HFFc6 (cell line): ENCODE results near the gene NFS1. TPM values are rescaled to one million over a fixed set of nuclear protein-coding genes. Genes with fewer than 3 reads are reported as not detected.
"Not testable (repeated sequence)": the region's sequence is repeated elsewhere in the genome, so short reads cannot be mapped to it uniquely, and the experiment has no call there.

Experiments used
- DNase-seq: peaks from one replicate; pipeline ENCODE4 v3.0.0-alpha.2; 2018
- H3K27ac Mint-ChIP-seq: 2 replicates; pipeline ENCODE4 v1.8.0; 2020; ENCODE audit warnings: mild to moderate bottlenecking, mixed read lengths
- H3K27me3 Mint-ChIP-seq: 2 replicates; pipeline ENCODE4 v1.8.0; 2021; ENCODE audit warnings: mild to moderate bottlenecking, moderate library complexity, mixed read lengths; ENCODE audit not compliant: insufficient read depth
- H3K36me3 Mint-ChIP-seq: 2 replicates; pipeline ENCODE4 v1.8.0; 2021; ENCODE audit warnings: low read depth, mixed read lengths
- H3K4me1 Mint-ChIP-seq: 2 replicates; pipeline ENCODE4 v1.8.0; 2020; ENCODE audit warnings: low read depth, mixed read lengths
- H3K4me3 Mint-ChIP-seq: 2 replicates; pipeline ENCODE4 v1.8.0; 2020; ENCODE audit warnings: mild to moderate bottlenecking, moderate library complexity, mixed read lengths
- H3K9me3 Mint-ChIP-seq: 2 replicates; pipeline ENCODE4 v1.8.0; 2020; ENCODE audit warnings: mild to moderate bottlenecking, mixed read lengths
- CTCF ChIP-seq: fragments of 200-600 bp; sonication (generic); IDR thresholded peaks from 2 replicates; pipeline ENCODE4 v1.5.0; 2021; ENCODE audit warnings: antibody characterized with exemption, mild to moderate bottlenecking
- total RNA-seq, 6 experiments: library from RNA; stranded (reverse); fragmentation: NEBNext Ultra II Directional; extraction: Animal tissue kit (Norgen Biotek cat#: 25700); gene quantifications; 2 replicates in 1 of 6; 3 replicates in 5 of 6; pipeline ENCODE4 v1.2.3, GENCODE V29; 2021

NFS1 gene
- total RNA-seq, 6 experiments from 2014 or later: 28.6 to 40.6 (median 34.6) TPM

GRCh38 chr20:35724321-35725230, 25.4 kb upstream of the NFS1 start:
- H3K4me1 Mint-ChIP-seq: peaks cover 23% of the 10 kb centered on the region
- no peak for TF ChIP-seq CTCF

GRCh38 chr20:35723652-35724320, 24.6 kb upstream of the NFS1 start:
- not testable (repeated sequence) for H3K4me3 Mint-ChIP-seq, DNase-seq, H3K9me3 Mint-ChIP-seq
- peaks cover 46% of the 10 kb centered on the region for H3K36me3 Mint-ChIP-seq
- H3K27me3 Mint-ChIP-seq: peaks cover 19% of the 10 kb centered on the region
- peaks cover 27% of the 10 kb centered on the region for H3K4me1 Mint-ChIP-seq
- 0 out of 2 replicates have a peak overlapping the region, but pooled peaks have one; percentile 6 for H3K27ac Mint-ChIP-seq

More at GRCh38 chr20:35724321-35725230, 25.4 kb upstream of the NFS1 start:
- Mint-ChIP-seq H3K36me3 (peaks cover 50% of the 10 kb centered on the region), H3K4me3 (no peak overlapping the region), H3K9me3 (no peaks in the 10 kb centered on the region), H3K27me3 (peaks cover 19% of the 10 kb centered on the region), H3K27ac (peak overlapping the region; percentile 48)
- DNase-seq: no peak

GRCh38 chr20:35723275-35723639, 24.1 kb upstream of the NFS1 start:
- H3K9me3 Mint-ChIP-seq, H3K4me3 Mint-ChIP-seq, DNase-seq: not testable (repeated sequence)
- Mint-ChIP-seq H3K27ac (peak overlapping the region; percentile 40), H3K36me3 (peaks cover 47% of the 10 kb centered on the region), H3K4me1 (peaks cover 29% of the 10 kb centered on the region), H3K27me3 (peaks cover 19% of the 10 kb centered on the region)

GRCh38 chr20:35721621-35722020, 22.5 kb upstream of the NFS1 start:
- H3K36me3 Mint-ChIP-seq: peaks cover 53% of the 10 kb centered on the region

GRCh38 chr20:35721219-35721618, 22.1 kb upstream of the NFS1 start:
- TF ChIP-seq CTCF: no peak
- no peak for DNase-seq
- H3K4me3 Mint-ChIP-seq: no peak overlapping the region
- H3K27me3 Mint-ChIP-seq: peaks cover 18% of the 10 kb centered on the region
- H3K4me1 Mint-ChIP-seq: peaks cover 32% of the 10 kb centered on the region
- peak overlapping the region; percentile 45 for H3K27ac Mint-ChIP-seq
- H3K36me3 Mint-ChIP-seq: peaks cover 53% of the 10 kb centered on the region
- no peaks in the 10 kb centered on the region for H3K9me3 Mint-ChIP-seq

More at GRCh38 chr20:35721621-35722020, 22.5 kb upstream of the NFS1 start:
- no peak for TF ChIP-seq CTCF
- H3K27ac Mint-ChIP-seq: peak overlapping the region; percentile 45
- H3K9me3 Mint-ChIP-seq: no peaks in the 10 kb centered on the region
- H3K4me3 Mint-ChIP-seq: no peak overlapping the region; the same call in 1 of the 2 replicates
- peaks cover 16% of the 10 kb centered on the region for H3K27me3 Mint-ChIP-seq
- no peak for DNase-seq
- peaks cover 32% of the 10 kb centered on the region for H3K4me1 Mint-ChIP-seq

- DNase-seq: no peak
- H3K36me3 Mint-ChIP-seq: peaks cover 53% of the 10 kb centered on the region
- no peak for TF ChIP-seq CTCF
- peak overlapping the region; percentile 75 for H3K27ac Mint-ChIP-seq
- H3K27me3 Mint-ChIP-seq: peaks cover 16% of the 10 kb centered on the region
- peaks cover 32% of the 10 kb centered on the region for H3K4me1 Mint-ChIP-seq
- peak overlapping the region; percentile 22; the same call in 1 of the 2 replicates for H3K4me3 Mint-ChIP-seq
- no peaks in the 10 kb centered on the region for H3K9me3 Mint-ChIP-seq
These were observed 21.3 kb upstream of the NFS1 start for GRCh38 chr20:35720165-35721123.
